PC-9 (cell line): ENCODE measurements around the gene RTP5. TPM values are rescaled to one million over a fixed set of nuclear protein-coding genes. Genes with fewer than 3 reads are reported as not detected.

ENCODE experiments used
- BruUV-seq: library from RNA; stranded (reverse); fragments of 400-500 nt; replicated peaks from 2 replicates; lab custom pipeline; 2021; lab: Mats Ljungman, UMichigan
- CTCF ChIA-PET: fragments of 300-600 bp; sonication (Branson Sonifier 250); formaldehyde crosslinking; loops from one replicate; lab custom pipeline; 2022; ENCODE audit warnings: antibody characterized with exemption; lab: Charles Lee
- POLR2A ChIA-PET: fragments of 300-600 bp; sonication (Branson Sonifier 250); formaldehyde crosslinking; loops from one replicate; lab custom pipeline; 2022; ENCODE audit warnings: antibody characterized with exemption; ENCODE audit not compliant: unreplicated experiment; lab: Charles Lee
- DNase-seq, 2 experiments: peaks; one replicate each; pipeline versions ENCODE4 v3.0.0 to v3.0.0-alpha.2; 2015 to 2022; ENCODE audit warnings: mixed read lengths in 1 of 2
- H2AFZ ChIP-seq: fragments of 200-600 bp; sonication (generic); 2 replicates; pipeline ENCODE4 v1.8.1; 2017; ENCODE audit warnings: antibody characterized with exemption
- H3F3A ChIP-seq: fragments of 200-600 bp; sonication (generic); 2 replicates; pipeline ENCODE4 v1.8.1; 2017; ENCODE audit warnings: antibody characterized with exemption, mild to moderate bottlenecking, low read depth; ENCODE audit not compliant: insufficient read depth
- H3K27ac ChIP-seq: fragments of 200-600 bp; sonication (generic); 2 replicates; pipeline ENCODE4 v1.6.1; 2016; ENCODE audit warnings: mixed run types
- H3K27me3 ChIP-seq: fragments of 200-600 bp; sonication (generic); 2 replicates; pipeline ENCODE4 v1.6.1; 2016; ENCODE audit warnings: low read depth, mixed run types; ENCODE audit not compliant: insufficient read depth
- H3K36me3 ChIP-seq: fragments of 200-600 bp; sonication (generic); 2 replicates; pipeline ENCODE4 v1.6.1; 2016; ENCODE audit warnings: low read depth, mixed run types
- H3K4me1 ChIP-seq: fragments of 200-600 bp; sonication (generic); replicated peaks from 2 replicates; pipeline ENCODE4 v1.6.1; 2016; ENCODE audit warnings: mixed run types; ENCODE audit not compliant: insufficient read depth
- H3K4me2 ChIP-seq: fragments of 200-600 bp; sonication (generic); 2 replicates; pipeline ENCODE4 v1.6.1; 2017; ENCODE audit warnings: mixed run types
- H3K4me3 ChIP-seq: fragments of 200-600 bp; sonication (generic); 2 replicates; pipeline ENCODE4 v1.6.1; 2016; ENCODE audit warnings: mixed run types
- H3K79me2 ChIP-seq: fragments of 200-600 bp; sonication (generic); 2 replicates; pipeline ENCODE4 v1.6.1; 2017; ENCODE audit warnings: low read depth, mixed run types
- H3K9me2 ChIP-seq: fragments of 200-600 bp; sonication (generic); 2 replicates; pipeline ENCODE4 v1.8.1; 2017; ENCODE audit warnings: mild to moderate bottlenecking; ENCODE audit not compliant: insufficient read depth
- H3K9me3 ChIP-seq: fragments of 200-600 bp; sonication (generic); 2 replicates; pipeline ENCODE4 v1.8.1; 2016; ENCODE audit warnings: low read depth; ENCODE audit not compliant: insufficient read depth
- H4K20me1 ChIP-seq: fragments of 200-600 bp; sonication (generic); 2 replicates; pipeline ENCODE4 v1.8.1; 2017; ENCODE audit not compliant: insufficient read depth
- CTCF ChIP-seq: fragments of 200-600 bp; sonication (generic); conservative IDR thresholded peaks from 2 replicates; pipeline ENCODE4 v1.6.1; 2017; ENCODE audit warnings: mixed run types, antibody characterized with exemption, mild to moderate bottlenecking, moderate library complexity
- EZH2 ChIP-seq: fragments of 200-600 bp; sonication (generic); IDR thresholded peaks from 2 replicates; pipeline ENCODE4 v1.8.0; 2017; ENCODE audit warnings: antibody characterized with exemption, low read depth
- intact Hi-C: fragments of 100-400 bp; cut with micrococcal nuclease; formaldehyde crosslinking; loops from one replicate; pipeline ENCODE4 v1.10.0; 2022; ENCODE audit not compliant: unreplicated experiment
- total RNA-seq: library from RNA; stranded (reverse); gene quantifications from 2 replicates; pipeline ENCODE4 v1.2.3, GENCODE V29; 2021

RTP5 gene
- total RNA-seq, 1 experiment from 2014 or later = not detected

- H3K4me2 ChIP-seq = no peak overlapping the region
- no peak overlapping the region for H3K27ac ChIP-seq
- no peaks in the 10 kb centered on the region for H3K9me3 ChIP-seq
- no TSS peak for BruUV-seq
- intact Hi-C loops = no loop called here
- no peaks in the 10 kb centered on the region for H3F3A ChIP-seq
- H3K79me2 ChIP-seq = no peaks in the 10 kb centered on the region
- H3K9me2 ChIP-seq = no peaks in the 10 kb centered on the region
- CTCF ChIA-PET = interaction anchor here (0.6 to 0.7 kb wide), 2 partner anchors 13 to 942 kb away, joined by 3 to 5 read pairs; no protein-coding TSS in a partner anchor
- DNase-seq = no peak
- no peak overlapping the region for H2AFZ ChIP-seq
- H3K4me3 ChIP-seq = no peak overlapping the region
- POLR2A ChIA-PET = no interaction called here
- peaks cover 74% of the 10 kb centered on the region for H3K27me3 ChIP-seq
- no peaks in the 10 kb centered on the region for H3K36me3 ChIP-seq
- H3K4me1 ChIP-seq = no peaks in the 10 kb centered on the region
- H4K20me1 ChIP-seq = no peaks in the 10 kb centered on the region
- TF ChIP-seq EZH2 = no peak
- no peak for TF ChIP-seq CTCF
Measured at GRCh38 chr2:241855888-241856422, 13.6 kb upstream of the RTP5 start.

GRCh38 chr2:241857041-241857541 lies 12.4 kb upstream of the RTP5 start:
- Histone ChIP-seq H3K9me3 (no peaks in the 10 kb centered on the region), H3K36me3 (no peaks in the 10 kb centered on the region), H4K20me1 (no peaks in the 10 kb centered on the region), H2AFZ (no peak overlapping the region), H3F3A (no peaks in the 10 kb centered on the region), H3K79me2 (no peaks in the 10 kb centered on the region), H3K4me2 (no peak overlapping the region), H3K27ac (no peak overlapping the region), H3K9me2 (no peaks in the 10 kb centered on the region), H3K4me1 (no peaks in the 10 kb centered on the region), H3K4me3 (no peak overlapping the region), H3K27me3 (peaks cover 71% of the 10 kb centered on the region)
- TF ChIP-seq CTCF = no peak
- no TSS peak for BruUV-seq
- intact Hi-C loops = no loop called here
- CTCF ChIA-PET = no interaction called here
- DNase-seq = no peak
- POLR2A ChIA-PET = no interaction called here

- TF ChIP-seq EZH2 = no peak
- TF ChIP-seq CTCF = no peak
- H3K27me3 ChIP-seq = peaks cover 66% of the 10 kb centered on the region
- ChIA-PET POLR2A (no interaction called here), CTCF (no interaction called here)
- H3K4me1 ChIP-seq = no peaks in the 10 kb centered on the region
- no peak overlapping the region for H3K27ac ChIP-seq
- H4K20me1 ChIP-seq = no peaks in the 10 kb centered on the region
- no peaks in the 10 kb centered on the region for H3K9me3 ChIP-seq
- H3F3A ChIP-seq = no peaks in the 10 kb centered on the region
- H2AFZ ChIP-seq = no peak overlapping the region
- intact Hi-C loops = no loop called here
- no peak overlapping the region for H3K4me2 ChIP-seq
- no peak overlapping the region for H3K4me3 ChIP-seq
- H3K9me2 ChIP-seq = no peaks in the 10 kb centered on the region
- BruUV-seq = no TSS peak
- DNase-seq = no peak
- no peaks in the 10 kb centered on the region for H3K36me3 ChIP-seq
- no peaks in the 10 kb centered on the region for H3K79me2 ChIP-seq
Measured at GRCh38 chr2:241857572-241858121, 11.9 kb upstream of the RTP5 start.
